DND-41 (cell line): ENCODE measurements around the gene NEU4.
A peak's percentile ranks its signal among the peaks of the same experiment; 100 is the strongest.
"Not testable (repeated sequence)": the region's sequence is repeated elsewhere in the genome, so short reads cannot be mapped to it uniquely, and the experiment has no call there.

Source experiments
- ATAC-seq: fragments of 200-7000 bp; cut with Tn5 transposase; 3 replicates; pipeline ENCODE4 v1.9.1; 2021; ENCODE audit warnings: low read depth; ENCODE audit not compliant: insufficient read depth
- DNase-seq: peaks from one replicate; pipeline ENCODE4 v3.0.0-alpha.2; 2020
- H2AFZ ChIP-seq: 2 replicates; pipeline ENCODE4 v1.6.0; 2012; ENCODE audit warnings: low read depth, low read length
- H3K27ac ChIP-seq: 2 replicates; pipeline ENCODE4 v1.5.1; 2012; ENCODE audit warnings: low read length, inconsistent platforms
- H3K27me3 ChIP-seq: fragments of 200-600 bp; sonication (generic); 2 replicates; pipeline ENCODE4 v1.6.0; 2012; ENCODE audit warnings: low read length, mild to moderate bottlenecking, inconsistent platforms; ENCODE audit not compliant: insufficient read depth, poor library complexity
- H3K36me3 ChIP-seq: 2 replicates; pipeline ENCODE4 v1.5.1; 2012; ENCODE audit warnings: low read length, inconsistent platforms; ENCODE audit not compliant: insufficient read depth
- H3K4me1 ChIP-seq: 2 replicates; pipeline ENCODE4 v1.5.1; 2012; ENCODE audit warnings: mild to moderate bottlenecking, low read length; ENCODE audit not compliant: insufficient read depth
- H3K4me2 ChIP-seq: 2 replicates; pipeline ENCODE4 v1.6.0; 2012; ENCODE audit warnings: mild to moderate bottlenecking, moderate library complexity, low read length, inconsistent platforms; ENCODE audit not compliant: insufficient read depth
- H3K4me3 ChIP-seq, 2 experiments: fragments of 200-600 bp in 1 of 2; shearing (Covaris generic) in 1 of 2; 2 replicates each; pipeline ENCODE4 v1.5.1; 2012 to 2016; ENCODE audit warnings: inconsistent platforms in 2 of 2, low read length in 2 of 2, mild to moderate bottlenecking in 2 of 2, low read depth in 1 of 2, moderate library complexity in 1 of 2
- H3K79me2 ChIP-seq: 2 replicates; pipeline ENCODE4 v1.6.0; 2012; ENCODE audit warnings: low read length, inconsistent platforms; ENCODE audit not compliant: insufficient read depth
- H3K9ac ChIP-seq: 2 replicates; pipeline ENCODE4 v1.6.0; 2012; ENCODE audit warnings: low read depth, mild to moderate bottlenecking, inconsistent platforms, low read length, moderate library complexity
- H3K9me3 ChIP-seq: 2 replicates; pipeline ENCODE4 v1.5.1; 2012; ENCODE audit warnings: low read length, moderate library complexity, mild to moderate bottlenecking, inconsistent platforms; ENCODE audit not compliant: insufficient read depth, severe bottlenecking
- H4K20me1 ChIP-seq: 2 replicates; pipeline ENCODE4 v1.6.0; 2012; ENCODE audit warnings: low read length; ENCODE audit not compliant: insufficient read depth
- EZH2 ChIP-seq: IDR thresholded peaks from 3 replicates; pipeline ENCODE4 v1.6.1; 2012; ENCODE audit warnings: borderline replicate concordance, low read depth, mild to moderate bottlenecking, moderate library complexity, low read length, inconsistent platforms; ENCODE audit not compliant: severe bottlenecking
- TF ChIP-seq, protein P1 (sequence below): IDR thresholded peaks from 2 replicates; pipeline ENCODE4 v1.5.1; 2012; ENCODE audit warnings: borderline replicate concordance, low read length, moderate library complexity, mild to moderate bottlenecking; ENCODE audit not compliant: poor library complexity, severe bottlenecking; ENCODE audit errors: extremely low read depth

The NEU4 gene

GRCh38 chr2:241804326-241805229 is 4.4 kb upstream of the NEU4 start:
- no peak for DNase-seq
- H3K9ac ChIP-seq: peak overlapping the region; percentile 37; the same call in 1 of the 2 replicates
- H3K4me1 ChIP-seq: peaks cover 18% of the 10 kb centered on the region
- H2AFZ ChIP-seq: no peak overlapping the region
- H3K4me2 ChIP-seq: peak overlapping the region; percentile 67
- ATAC-seq: peak; percentile 44; the same call in 2 of the 3 replicates
- H3K79me2 ChIP-seq: no peaks in the 10 kb centered on the region
- no peaks in the 10 kb centered on the region for H3K9me3 ChIP-seq
- H3K27ac ChIP-seq: no peak overlapping the region
- no peak for TF ChIP-seq EZH2
- TF ChIP-seq, protein P1, sequence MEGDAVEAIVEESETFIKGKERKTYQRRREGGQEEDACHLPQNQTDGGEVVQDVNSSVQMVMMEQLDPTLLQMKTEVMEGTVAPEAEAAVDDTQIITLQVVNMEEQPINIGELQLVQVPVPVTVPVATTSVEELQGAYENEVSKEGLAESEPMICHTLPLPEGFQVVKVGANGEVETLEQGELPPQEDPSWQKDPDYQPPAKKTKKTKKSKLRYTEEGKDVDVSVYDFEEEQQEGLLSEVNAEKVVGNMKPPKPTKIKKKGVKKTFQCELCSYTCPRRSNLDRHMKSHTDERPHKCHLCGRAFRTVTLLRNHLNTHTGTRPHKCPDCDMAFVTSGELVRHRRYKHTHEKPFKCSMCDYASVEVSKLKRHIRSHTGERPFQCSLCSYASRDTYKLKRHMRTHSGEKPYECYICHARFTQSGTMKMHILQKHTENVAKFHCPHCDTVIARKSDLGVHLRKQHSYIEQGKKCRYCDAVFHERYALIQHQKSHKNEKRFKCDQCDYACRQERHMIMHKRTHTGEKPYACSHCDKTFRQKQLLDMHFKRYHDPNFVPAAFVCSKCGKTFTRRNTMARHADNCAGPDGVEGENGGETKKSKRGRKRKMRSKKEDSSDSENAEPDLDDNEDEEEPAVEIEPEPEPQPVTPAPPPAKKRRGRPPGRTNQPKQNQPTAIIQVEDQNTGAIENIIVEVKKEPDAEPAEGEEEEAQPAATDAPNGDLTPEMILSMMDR: peak; percentile 24
- H3K4me3 ChIP-seq: peak overlapping the region in 1 of 2 experiments; percentile 50; a peak in 1 of 4 replicates
- H4K20me1 ChIP-seq: peaks cover 21% of the 10 kb centered on the region
- peaks cover 22% of the 10 kb centered on the region for H3K27me3 ChIP-seq
- no peaks in the 10 kb centered on the region for H3K36me3 ChIP-seq

DNA sequence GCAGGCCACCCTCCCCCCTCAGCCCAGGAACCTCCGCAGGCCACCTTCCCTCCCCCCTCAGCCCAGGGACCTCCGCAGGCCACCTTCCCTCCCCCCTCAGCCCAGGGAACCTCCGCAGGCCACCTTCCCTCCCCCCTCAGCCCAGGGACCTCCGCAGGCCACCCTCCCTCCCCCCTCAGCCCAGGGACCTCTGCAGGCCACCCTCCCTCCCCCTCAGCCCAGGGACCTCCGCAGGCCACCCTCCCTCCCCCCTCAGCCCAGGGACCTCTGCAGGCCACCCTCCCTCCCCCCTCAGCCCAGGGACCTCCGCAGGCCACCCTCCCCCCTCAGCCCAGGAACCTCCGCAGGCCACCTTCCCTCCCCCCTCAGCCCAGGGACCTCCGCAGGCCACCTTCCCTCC is 2.8 kb upstream of the NEU4 start:
- Histone ChIP-seq H4K20me1 (peaks cover 24% of the 10 kb centered on the region), H3K4me1 (peaks cover 18% of the 10 kb centered on the region), H3K27me3 (peaks cover 22% of the 10 kb centered on the region)
- H3K9ac ChIP-seq, H3K4me2 ChIP-seq, DNase-seq, H3K9me3 ChIP-seq, ATAC-seq, H3K27ac ChIP-seq, H3K79me2 ChIP-seq, H3K4me3 ChIP-seq, H2AFZ ChIP-seq, H3K36me3 ChIP-seq: not testable (repeated sequence)

GRCh38 chr2:241808051-241808720 is 807 bp upstream of the NEU4 start:
- TF ChIP-seq, protein P1: no peak
- TF ChIP-seq EZH2: no peak
- H3K27ac ChIP-seq: no peak overlapping the region

More at GRCh38 chr2:241808051-241808720, 807 bp upstream of the NEU4 start:
- peaks cover 18% of the 10 kb centered on the region for H3K27me3 ChIP-seq
- peaks cover 36% of the 10 kb centered on the region for H4K20me1 ChIP-seq
- H3K4me1 ChIP-seq: peaks cover 18% of the 10 kb centered on the region
- H3K4me2 ChIP-seq: no peak overlapping the region
- no peaks in the 10 kb centered on the region for H3K9me3 ChIP-seq
- no peak for ATAC-seq
- H3K9ac ChIP-seq: no peak overlapping the region
- no peak overlapping the region for H2AFZ ChIP-seq
- no peak for DNase-seq
- H3K79me2 ChIP-seq: no peaks in the 10 kb centered on the region
- H3K4me3 ChIP-seq: no peak overlapping the region
- H3K36me3 ChIP-seq: no peaks in the 10 kb centered on the region
